HepG2 (cell line): ENCODE measurements around the gene MYPN. TPM values are rescaled to one million over a fixed set of nuclear protein-coding genes. Genes with fewer than 3 reads are reported as not detected.

Source experiments
- ATRX ChIP-seq: sonication (generic); formaldehyde crosslinking; IDR thresholded peaks from 2 replicates; pipeline ENCODE4 v1.4.0; 2020; ENCODE audit warnings: missing genetic modification reagents, borderline replicate concordance
- FOXC1 ChIP-seq: sonication (generic); formaldehyde crosslinking; IDR thresholded peaks from 2 replicates; pipeline ENCODE4 v1.8.0; 2022; ENCODE audit warnings: mild to moderate bottlenecking, missing genetic modification reagents, borderline replicate concordance
- HDAC1 ChIP-seq: sonication (generic); formaldehyde crosslinking; IDR thresholded peaks from 2 replicates; pipeline ENCODE4 v1.5.1; 2020; ENCODE audit warnings: mild to moderate bottlenecking, missing genetic modification reagents
- KMT2B ChIP-seq: IDR thresholded peaks from 2 replicates; pipeline ENCODE4 v1.6.1; 2016; ENCODE audit warnings: missing genetic modification reagents, missing compliant biosample characterization
- PRDM4 ChIP-seq: sonication (generic); formaldehyde crosslinking; IDR thresholded peaks from 2 replicates; pipeline ENCODE4 v1.9.0; 2021; ENCODE audit warnings: missing genetic modification reagents, borderline replicate concordance
- RELA ChIP-seq: sonication (generic); formaldehyde crosslinking; IDR thresholded peaks from 2 replicates; pipeline ENCODE4 v1.4.0; 2020; ENCODE audit warnings: missing genetic modification reagents
- SAFB2 ChIP-seq: sonication (generic); formaldehyde crosslinking; IDR thresholded peaks from 2 replicates; pipeline ENCODE4 v1.5.1; 2020; ENCODE audit warnings: missing genetic modification reagents, low read depth, mild to moderate bottlenecking, borderline replicate concordance
- SNRNP70 ChIP-seq: fragments of 200-400 bp; formaldehyde crosslinking; IDR thresholded peaks from 2 replicates; pipeline ENCODE4 v1.6.1; 2017; ENCODE audit warnings: mild to moderate bottlenecking, low read depth, low read length, moderate library complexity
- THRA ChIP-seq: sonication (generic); formaldehyde crosslinking; IDR thresholded peaks from 2 replicates; pipeline ENCODE4 v1.4.0; 2020; ENCODE audit warnings: missing genetic modification reagents, borderline replicate concordance
- ZBTB21 ChIP-seq: sonication (generic); formaldehyde crosslinking; IDR thresholded peaks from 2 replicates; pipeline ENCODE4 v1.4.0; 2020; ENCODE audit warnings: missing genetic modification reagents
- ZBTB40 ChIP-seq, 2 experiments: fragments of 450-650 bp in 1 of 2; sonication (generic) in 1 of 2; formaldehyde crosslinking in 1 of 2; IDR thresholded peaks; 2 replicates each; pipeline versions ENCODE4 v1.6.1 to v1.8.0; 2016 to 2022; ENCODE audit warnings: antibody characterized with exemption in 1 of 2, mild to moderate bottlenecking in 1 of 2, missing genetic modification reagents in 1 of 2
- ZBTB7A ChIP-seq: sonication (generic); formaldehyde crosslinking; IDR thresholded peaks from 2 replicates; pipeline ENCODE4 v1.8.0; 2022; ENCODE audit warnings: mild to moderate bottlenecking, missing genetic modification reagents
- ZNF317 ChIP-seq: sonication (generic); formaldehyde crosslinking; IDR thresholded peaks from 2 replicates; pipeline ENCODE4 v1.5.0; 2020; ENCODE audit warnings: mild to moderate bottlenecking, missing genetic modification reagents
- ZNF329 ChIP-seq: sonication (generic); formaldehyde crosslinking; IDR thresholded peaks from 2 replicates; pipeline ENCODE4 v1.9.0; 2021; ENCODE audit warnings: low read depth, mild to moderate bottlenecking, missing genetic modification reagents
- ZNF660 ChIP-seq: sonication (generic); formaldehyde crosslinking; IDR thresholded peaks from 2 replicates; pipeline ENCODE4 v1.5.1; 2020; ENCODE audit warnings: mild to moderate bottlenecking, low read depth, missing genetic modification reagents, borderline replicate concordance
- ZNF747 ChIP-seq: sonication (generic); formaldehyde crosslinking; IDR thresholded peaks from 2 replicates; pipeline ENCODE4 v1.8.1; 2023; ENCODE audit warnings: missing genetic modification reagents, mild to moderate bottlenecking, borderline replicate concordance
- polyA plus RNA-seq, 8 experiments: library from polyadenylated mRNA; depleted of rRNA in 3 of 8; stranded (reverse) in 7 of 8; unstranded in 1 of 8; fragments of >200 nt; fragmentation: Illumina TruSeq in 4 of 8; extraction: Trizol in 4 of 8; gene quantifications; 2 replicates each; pipeline versions ENCODE4 v1.2.1 to v1.2.3, GENCODE V29; 2011 to 2016; ENCODE audit warnings: low read depth in 4 of 8, missing spikeins in 1 of 8, mixed read lengths in 1 of 8; ENCODE audit not compliant: insufficient read depth in 1 of 8
- total RNA-seq, 5 experiments: library from RNA; depleted of rRNA; stranded (reverse); fragments of >200 nt; fragmentation: Illumina TruSeq; extraction: Trizol; gene quantifications; 2 replicates each; pipeline ENCODE4 v1.2.3, GENCODE V29; 2016; ENCODE audit warnings: low read depth in 1 of 5

MYPN gene
- total and polyA plus RNA-seq, 2 of the 13 experiments (the other 11 are each of a cell fraction or from before 2014, with no cell fraction given) = not detected

- TF ChIP-seq SAFB2 (0 out of 2 replicates have a peak, but pooled peaks have one; percentile 45), FOXC1 (CRISPR knock-in tag) (peak; percentile 47; the same call in 1 of the 2 replicates), ZBTB21 (CRISPR knock-in tag) (no peak), SNRNP70 (no peak), ZNF317 (0 out of 2 replicates have a peak, but pooled peaks have one; percentile 36), RELA (CRISPR knock-in tag) (no peak), ZBTB7A (peak; percentile 76; the same call in 1 of the 2 replicates), ZNF660 (no peak), PRDM4 (CRISPR knock-in tag) (no peak), THRA (no peak), ATRX (CRISPR knock-in tag) (no peak), HDAC1 (no peak), ZNF329 (CRISPR knock-in tag) (peak; percentile 55; the same call in 1 of the 2 replicates), ZBTB40 (IDR thresholded peaks at IDR 0.05) (no peak), ZBTB40 (CRISPR knock-in tag; IDR thresholded peaks at IDR 0.05) (peak; percentile 73), ZNF747 (CRISPR knock-in tag) (peak; percentile 64), KMT2B (CRISPR knock-in tag) (no peak)
These were observed 122.0 kb downstream of the MYPN start (continued) for GRCh38 chr10:68231106-68231816.
